Retina (tissue), 1 donor: Measurements from ENCODE around the gene MEGF8.

ENCODE experiments used
- DNase-seq: peaks from one replicate; pipeline ENCODE4 v3.0.0-alpha.2; 2016

The MEGF8 gene

GRCh38 chr19:42325308-42325895 is at the start of gene MEGF8:
Gene MEGF8, plus strand, starts transcription at chr19:42325635. Its CDS starts 609 bp downstream, at chr19:42326244.
- DNase-seq, result peak; percentile 98

GRCh38 chr19:42276284-42276683 is 49.2 kb upstream of the MEGF8 start:
- DNase-seq, result no peak

GRCh38 chr19:42276821-42277220 is 48.6 kb upstream of the MEGF8 start:
- no peak for DNase-seq

- no peak for DNase-seq
Observed at GRCh38 chr19:42277821-42278451, 47.5 kb upstream of the MEGF8 start.

DNA sequence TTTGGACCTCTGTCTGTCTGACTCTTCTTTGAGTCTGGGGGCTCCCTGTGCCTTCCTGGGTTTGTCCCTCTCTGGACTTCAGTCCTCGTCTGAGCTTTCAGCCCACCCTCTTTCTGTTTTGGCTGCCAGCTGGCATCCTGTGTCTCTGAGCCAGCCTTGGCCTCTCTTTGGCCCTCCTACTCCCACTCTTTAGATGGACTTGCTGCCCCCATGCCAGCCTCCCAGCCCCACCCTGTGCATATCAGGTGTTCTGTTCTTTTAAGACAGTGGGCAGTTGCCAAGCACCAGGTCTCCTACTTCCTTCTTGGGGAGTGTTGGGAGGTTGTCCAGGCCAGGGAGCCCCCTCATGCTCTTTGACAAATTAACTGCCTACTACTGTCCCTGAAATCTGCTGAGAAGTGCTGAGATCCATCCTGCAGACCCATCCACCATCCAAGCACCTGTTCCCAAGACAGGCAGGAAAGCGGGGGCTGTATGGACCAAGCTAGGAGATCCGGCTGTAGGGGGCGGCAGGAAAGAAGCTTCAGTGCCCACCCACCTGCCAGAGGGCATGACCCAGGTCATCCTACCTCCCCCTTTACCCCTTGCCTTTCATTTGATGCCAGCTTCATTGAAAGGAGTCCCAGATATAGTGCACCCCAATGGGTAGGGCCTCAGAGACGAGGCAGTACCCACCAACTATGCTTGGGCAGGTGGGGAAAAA is 46.8 kb upstream of the MEGF8 start:
- no peak for DNase-seq

GRCh38 chr19:42279155-42279901 is 46.1 kb upstream of the MEGF8 start:
- DNase-seq, result no peak

- DNase-seq, result peak; percentile 95
Observed at GRCh38 chr19:42279902-42280814, 45.3 kb upstream of the MEGF8 start.

- no peak for DNase-seq
Observed at GRCh38 chr19:42280815-42281145, 44.7 kb upstream of the MEGF8 start.

GRCh38 chr19:42281146-42281826 is 44.1 kb upstream of the MEGF8 start:
- peak; percentile 62 for DNase-seq

DNA sequence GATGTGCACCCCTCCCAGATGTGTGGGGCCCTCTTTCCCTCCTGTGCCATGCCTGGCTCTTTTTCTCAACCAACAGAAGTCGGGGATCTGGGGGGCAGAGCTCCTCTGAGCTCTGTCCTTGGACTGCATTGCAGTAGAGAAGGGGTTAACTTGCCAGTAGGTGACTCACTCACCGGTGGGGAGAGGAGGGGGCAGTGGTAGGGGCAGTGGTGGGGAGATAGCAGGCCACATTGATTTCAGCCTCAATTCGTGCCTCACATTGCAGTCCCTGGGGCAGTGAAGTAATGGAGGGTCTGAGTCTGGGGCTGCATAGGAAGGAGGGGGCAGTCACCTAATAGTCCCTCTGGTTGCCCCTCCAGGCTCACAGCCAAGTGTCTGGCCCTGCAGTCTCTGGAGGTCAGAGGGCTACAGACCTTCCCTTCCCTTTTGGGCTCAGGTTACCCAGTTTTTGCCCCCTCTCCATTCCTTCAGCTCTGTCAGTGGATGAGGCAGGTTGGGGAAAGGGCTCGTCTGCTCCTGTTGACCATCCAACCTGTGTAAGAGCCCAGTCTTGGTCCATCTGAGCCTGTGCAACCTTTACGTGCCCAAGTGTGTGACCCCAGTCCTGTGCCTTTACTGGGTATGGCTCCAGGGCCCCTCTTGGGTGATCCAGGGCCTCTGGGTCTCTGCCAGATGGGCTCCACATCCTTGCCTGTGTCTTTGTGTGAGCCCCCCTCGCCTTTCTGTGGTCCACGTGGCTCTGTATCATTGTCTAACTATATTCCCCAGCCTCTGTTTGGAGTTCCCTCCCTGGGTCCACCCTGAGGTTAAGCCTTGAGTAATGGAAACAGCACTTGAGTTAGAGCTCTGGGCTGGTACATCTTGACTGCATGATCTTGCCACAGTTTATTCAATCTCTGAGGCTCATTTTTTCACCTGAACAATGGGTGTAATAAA is 43.3 kb upstream of the MEGF8 start:
- peak; percentile 47 for DNase-seq

DNA sequence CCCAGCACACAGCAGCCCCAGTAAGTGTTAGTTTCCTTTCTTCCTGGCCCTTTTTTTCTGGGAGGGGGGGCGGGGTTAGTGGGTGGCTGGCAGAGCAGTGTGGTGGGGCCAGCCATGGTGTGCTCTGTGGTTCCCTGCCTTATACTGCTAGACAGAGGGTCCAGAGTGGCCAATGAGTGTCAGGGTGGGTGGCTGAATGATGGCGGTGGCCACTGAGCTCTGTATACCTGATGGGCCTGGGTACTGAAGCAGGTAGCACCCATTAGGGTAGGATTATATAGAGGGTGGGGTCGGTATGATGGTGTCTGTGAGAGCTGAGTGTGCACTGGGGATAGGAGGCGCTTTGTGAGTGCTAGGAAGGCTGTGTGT is 42.6 kb upstream of the MEGF8 start:
- DNase-seq, result no peak

DNA sequence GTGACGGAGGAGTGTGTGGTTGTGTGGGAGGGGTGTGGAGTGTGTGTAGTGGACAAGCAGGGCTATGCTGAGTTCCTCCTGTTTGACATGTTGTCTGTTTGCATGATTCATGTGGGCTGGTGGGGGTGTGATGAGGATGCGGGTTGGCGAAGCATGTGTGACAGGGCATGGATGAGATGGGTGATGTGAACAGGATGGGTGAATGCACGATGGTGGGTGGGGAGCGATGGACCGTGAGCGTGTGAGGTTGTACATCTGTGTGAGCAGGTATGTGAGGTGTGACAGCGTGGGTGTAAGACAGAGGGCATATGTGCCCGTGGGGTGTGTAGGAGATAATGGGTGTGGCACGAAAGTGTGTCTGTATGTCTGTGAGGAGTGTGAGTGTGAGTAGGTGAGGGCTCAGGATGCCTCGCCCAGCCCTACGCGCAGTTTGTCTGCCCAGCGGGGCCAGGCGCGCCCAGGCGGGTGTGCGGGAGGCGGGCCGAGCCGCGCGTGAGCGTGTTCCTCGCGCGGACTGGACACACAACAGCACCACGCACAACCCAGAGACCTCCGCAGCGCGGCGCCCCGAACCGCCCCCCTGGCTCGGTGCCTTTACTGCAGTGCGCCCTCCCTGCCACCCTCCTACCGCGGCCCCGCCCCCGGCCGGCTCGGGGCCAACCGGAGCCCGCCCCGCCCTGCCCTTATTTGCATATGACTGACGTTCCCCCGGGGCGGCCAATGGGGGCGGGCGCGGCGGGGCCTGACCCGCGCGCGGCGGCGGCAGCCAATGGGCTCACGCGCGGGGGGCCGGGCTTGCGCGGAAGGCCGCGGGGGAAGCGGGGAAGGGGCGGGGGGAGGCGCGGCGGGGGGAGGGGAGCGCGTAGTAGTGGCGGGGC is 42.0 kb upstream of the MEGF8 start:
- peak; percentile 89 for DNase-seq

- no peak for DNase-seq
Observed at GRCh38 chr19:42284066-42284501, 41.4 kb upstream of the MEGF8 start.

GRCh38 chr19:42284591-42285341 is 40.7 kb upstream of the MEGF8 start:
- peak; percentile 65 for DNase-seq

DNA sequence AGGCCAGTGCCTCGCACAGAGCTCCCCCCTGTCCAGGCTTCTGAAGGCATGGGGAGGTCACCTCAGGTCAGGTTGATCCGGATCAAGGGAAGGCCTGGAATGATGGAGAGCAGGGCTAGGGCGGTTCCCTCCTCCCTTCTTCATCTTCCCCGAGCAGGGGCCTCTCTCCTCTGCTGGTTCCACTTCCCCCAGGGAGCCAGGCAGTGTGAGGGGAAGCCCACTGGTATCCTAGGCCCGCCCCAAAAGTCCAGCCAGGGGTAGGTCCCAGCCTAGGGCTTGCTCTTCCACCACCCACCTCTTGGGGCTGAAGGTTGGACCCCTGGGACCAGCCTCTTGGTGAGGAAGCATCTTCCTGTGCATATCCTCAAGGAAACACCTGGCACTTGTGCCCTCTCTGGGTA is 39.9 kb upstream of the MEGF8 start:
- peak; percentile 49 for DNase-seq

- DNase-seq, result no peak
Observed at GRCh38 chr19:42285988-42286348, 39.5 kb upstream of the MEGF8 start.

- no peak for DNase-seq
Observed at GRCh38 chr19:42286349-42287016, 39.0 kb upstream of the MEGF8 start.
